Epithelial cell of proximal tubule (primary cell): ENCODE results near the gene ATRIP. TPM values are rescaled to one million over a fixed set of nuclear protein-coding genes. Genes with fewer than 3 reads are reported as not detected.
"Not testable (repeated sequence)": the region's sequence is repeated elsewhere in the genome, so short reads cannot be mapped to it uniquely, and the experiment has no call there.

Experiments used
- DNase-seq: peaks from one replicate; pipeline ENCODE4 v3.0.0-alpha.2; 2011; ENCODE audit warnings: low read depth
- H3K4me3 ChIP-seq: 2 replicates; pipeline ENCODE4 v1.5.1; 2011; ENCODE audit warnings: low read depth, mild to moderate bottlenecking, low read length
- total RNA-seq: library from RNA; depleted of rRNA; stranded (reverse); fragments of >200 nt; gene quantifications from 2 replicates; pipeline ENCODE4 v1.2.3, GENCODE V29; 2015
- TF ChIP-seq, protein P1 (sequence below): conservative IDR thresholded peaks from 2 replicates; pipeline ENCODE4 v1.5.1; 2012; ENCODE audit warnings: low read depth, mild to moderate bottlenecking, low read length

Gene ATRIP
- total RNA-seq = 5.9 and 9.8 TPM in 2 replicates

- peak within 1 kb of the TSS; percentile 87 for H3K4me3 ChIP-seq
- TF ChIP-seq, protein P1, sequence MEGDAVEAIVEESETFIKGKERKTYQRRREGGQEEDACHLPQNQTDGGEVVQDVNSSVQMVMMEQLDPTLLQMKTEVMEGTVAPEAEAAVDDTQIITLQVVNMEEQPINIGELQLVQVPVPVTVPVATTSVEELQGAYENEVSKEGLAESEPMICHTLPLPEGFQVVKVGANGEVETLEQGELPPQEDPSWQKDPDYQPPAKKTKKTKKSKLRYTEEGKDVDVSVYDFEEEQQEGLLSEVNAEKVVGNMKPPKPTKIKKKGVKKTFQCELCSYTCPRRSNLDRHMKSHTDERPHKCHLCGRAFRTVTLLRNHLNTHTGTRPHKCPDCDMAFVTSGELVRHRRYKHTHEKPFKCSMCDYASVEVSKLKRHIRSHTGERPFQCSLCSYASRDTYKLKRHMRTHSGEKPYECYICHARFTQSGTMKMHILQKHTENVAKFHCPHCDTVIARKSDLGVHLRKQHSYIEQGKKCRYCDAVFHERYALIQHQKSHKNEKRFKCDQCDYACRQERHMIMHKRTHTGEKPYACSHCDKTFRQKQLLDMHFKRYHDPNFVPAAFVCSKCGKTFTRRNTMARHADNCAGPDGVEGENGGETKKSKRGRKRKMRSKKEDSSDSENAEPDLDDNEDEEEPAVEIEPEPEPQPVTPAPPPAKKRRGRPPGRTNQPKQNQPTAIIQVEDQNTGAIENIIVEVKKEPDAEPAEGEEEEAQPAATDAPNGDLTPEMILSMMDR = no peak
- no peak for DNase-seq
Measured at GRCh38 chr3:48446425-48447193, at the start of gene ATRIP. Gene ATRIP (plus strand): TSS chr3:48446737. CDS start chr3:48446846, 109 bp downstream.

- H3K4me3 ChIP-seq = no peak overlapping the region
- TF ChIP-seq, protein P1 = no peak
- no peak for DNase-seq
Measured at GRCh38 chr3:48397767-48398681, 48.5 kb upstream of the ATRIP start.

DNA sequence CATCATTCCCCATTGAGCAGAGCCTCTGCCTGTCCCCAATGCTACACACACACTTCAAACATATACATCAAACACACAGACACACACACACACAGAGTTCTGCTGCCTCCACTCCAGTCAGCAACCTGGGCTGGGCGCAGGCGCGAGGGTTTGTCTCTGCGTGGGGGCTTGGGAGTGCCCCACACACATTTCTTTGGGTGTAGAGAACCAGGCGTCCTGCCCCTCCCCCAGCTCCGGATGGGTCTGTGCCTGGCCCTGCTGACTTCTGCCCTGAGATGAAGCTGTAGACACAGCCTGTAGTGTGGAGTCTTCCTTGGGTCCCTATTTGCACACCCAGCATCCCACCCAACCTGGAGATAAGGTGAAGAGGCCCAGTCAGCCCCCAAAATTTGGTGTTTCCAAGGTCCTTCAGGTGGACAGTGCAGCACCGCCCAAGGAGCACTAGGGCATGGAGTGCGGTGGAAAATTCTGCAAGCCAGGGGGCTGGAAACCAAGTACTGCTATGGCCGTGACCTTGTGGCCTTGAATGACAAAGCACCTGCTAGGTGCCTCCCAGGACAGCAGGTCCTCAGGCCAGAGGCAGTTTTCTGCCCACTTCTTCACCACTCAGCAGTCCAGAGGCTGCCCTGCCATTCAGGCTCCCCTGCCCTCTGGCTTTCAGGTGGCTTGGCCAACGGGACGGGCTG, 47.7 kb upstream of the ATRIP start:
- no peak for DNase-seq
- TF ChIP-seq, protein P1 = no peak

DNA sequence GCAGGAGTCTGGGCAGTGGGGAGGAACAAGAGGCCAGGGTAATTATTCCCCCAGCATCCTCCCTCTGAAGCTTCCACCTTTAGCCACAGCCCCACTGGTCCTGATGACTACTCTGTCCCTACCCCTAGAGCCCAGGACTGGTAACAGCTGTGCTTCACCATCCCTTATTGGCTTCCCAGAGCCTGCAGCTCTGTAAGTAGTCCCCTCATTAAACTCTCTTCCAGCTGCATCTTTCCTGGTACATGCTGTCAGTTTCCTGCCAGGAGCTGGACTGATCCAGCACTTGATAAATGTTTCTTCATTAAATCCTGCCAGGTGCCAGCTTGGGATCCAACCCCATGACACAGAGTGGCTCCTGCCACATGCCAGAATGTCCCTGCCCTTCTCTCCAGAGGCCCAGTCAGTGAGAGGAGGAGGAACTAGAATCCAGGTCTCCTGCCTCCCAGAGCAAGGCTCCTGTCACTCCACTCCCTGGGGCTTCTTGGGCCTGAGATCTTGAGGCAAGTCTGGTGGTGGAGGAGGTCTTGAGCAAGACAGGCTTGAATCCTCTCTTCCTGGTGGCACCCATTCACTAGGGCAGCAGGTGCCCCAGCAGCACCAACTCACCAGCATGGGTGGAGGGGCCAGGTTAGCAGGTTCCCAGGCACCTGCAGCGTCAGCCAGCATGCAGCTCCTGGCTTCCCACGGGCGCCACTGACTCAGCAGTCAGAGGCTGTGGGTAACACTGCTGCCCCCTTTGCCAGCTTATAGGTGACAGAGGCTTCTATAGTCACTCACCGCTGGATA, 47.0 kb upstream of the ATRIP start:
- TF ChIP-seq, protein P1 = peak; percentile 3
- no peak for DNase-seq

More for the DNA sequence above, 47.7 kb upstream of the ATRIP start:
- no peak overlapping the region for H3K4me3 ChIP-seq

GRCh38 chr3:48400824-48401433, 45.6 kb upstream of the ATRIP start:
- no peak for DNase-seq
- TF ChIP-seq, protein P1 = peak; percentile 69
- no peak overlapping the region for H3K4me3 ChIP-seq

More for the DNA sequence above, 47.0 kb upstream of the ATRIP start:
- H3K4me3 ChIP-seq = no peak overlapping the region

DNA sequence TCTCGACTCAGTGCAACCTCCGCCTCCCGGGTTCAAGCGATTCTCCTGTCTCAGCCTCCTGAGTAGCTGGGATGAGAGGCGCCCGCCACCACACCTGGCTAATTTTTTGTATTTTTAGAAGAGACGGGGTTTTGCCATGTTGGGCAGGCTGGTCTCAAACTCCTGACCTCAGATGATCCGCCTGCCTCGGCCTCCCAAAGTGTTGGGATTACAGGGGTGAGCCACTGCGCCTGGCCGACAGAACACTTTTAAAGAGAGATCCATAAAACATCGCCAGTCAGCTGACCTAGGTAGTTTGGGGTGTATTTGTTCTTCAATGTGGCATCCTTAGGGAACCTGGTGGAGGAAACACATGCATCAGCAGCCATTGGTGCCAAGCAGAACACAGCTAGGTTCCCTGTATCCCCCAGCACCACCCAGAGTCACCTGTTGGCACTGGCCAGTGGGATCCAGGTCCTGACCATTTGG, 45.1 kb upstream of the ATRIP start:
- not testable (repeated sequence) for H3K4me3 ChIP-seq, DNase-seq
